Inflammatory macrophage treated with lipopolysaccharide for 1 hour (primary cell): Measurements from ENCODE around the gene SNX17.
"Not testable (repeated sequence)": the region's sequence is repeated elsewhere in the genome, so short reads cannot be mapped to it uniquely, and the experiment has no call there.

Experiments used
- DNase-seq, 2 donors: peaks; one replicate each; pipeline ENCODE4 v3.0.0-alpha.2; 2020 to 2022

The SNX17 gene

GRCh38 chr2:27400348-27401135 lies 30.1 kb downstream of the SNX17 start:
- DNase-seq: no peak

GRCh38 chr2:27407798-27408491 lies 37.5 kb downstream of the SNX17 start:
- peak in 1 of 2 donors; percentile 31 for DNase-seq

GRCh38 chr2:27408601-27409320 lies 38.3 kb downstream of the SNX17 start:
- peak in 1 of 2 donors; percentile 17 for DNase-seq

GRCh38 chr2:27409321-27410073 lies 39.1 kb downstream of the SNX17 start, which contains the start of gene PPM1G:
PPM1G (minus strand) TSS chr2:27409591; CDS start chr2:27409422, 169 bp downstream.
- DNase-seq: peak; percentile 91 to 94

GRCh38 chr2:27412419-27413152 lies 42.2 kb downstream of the SNX17 start:
- DNase-seq: no peak

GRCh38 chr2:27416151-27416550 lies 45.7 kb downstream of the SNX17 start:
- no peak for DNase-seq

GRCh38 chr2:27420996-27421395 lies 50.6 kb downstream of the SNX17 start:
- no peak for DNase-seq

GRCh38 chr2:27421660-27422250 lies 51.3 kb downstream of the SNX17 start:
- DNase-seq: no peak

GRCh38 chr2:27422958-27423357 lies 52.5 kb downstream of the SNX17 start:
- DNase-seq: no peak

- DNase-seq: not testable (repeated sequence)
Observed at GRCh38 chr2:27425039-27425438, 54.6 kb downstream of the SNX17 start.
